ENCODE results near the gene KLF5. TPM values are rescaled to one million over a fixed set of nuclear protein-coding genes. Genes with fewer than 3 reads are reported as not detected.

The KLF5 gene
- polyA plus RNA-seq, 1 of the 3 experiments (the other 2 are of a cell fraction), result 2.7 TPM

- TF ChIP-seq ELF1 (IDR thresholded peaks at IDR 0.05), result no peak
These were observed 3.7 kb downstream of the KLF5 start (continued) for GRCh38 chr13:73062468-73062867.

- no peak overlapping the region for H3K27ac ChIP-seq (ENCODE audit: low read depth in 2 of 2, low read length in 1 of 2)
- peaks cover 3 to 7% of the 10 kb centered on the region in 2 experiments; a peak in 2 of 4 replicates for H3K4me1 ChIP-seq (ENCODE audit: control insufficient read depth in 1 of 2, insufficient read depth in 2 of 2, low read depth in 1 of 2, low read length in 1 of 2)
- no peaks in the 10 kb centered on the region for H3K27me3 ChIP-seq (ENCODE audit: insufficient read depth)
- no peak for DNase-seq
- no peak overlapping the region for H3K4me2 ChIP-seq
- H3K79me2 ChIP-seq (ENCODE audit: insufficient read depth), result no peaks in the 10 kb centered on the region
- WGBS (ENCODE audit: low lambda C conversion rate), result 80% methylated on average over 3 of the region's 3 CpGs
- no peaks in the 10 kb centered on the region for H4K20me1 ChIP-seq (ENCODE audit: insufficient read depth)
- TF ChIP-seq IRF3 (IDR thresholded peaks at IDR 0.05; ENCODE audit: low read depth, low read length) (no peak), RCOR1 (IDR thresholded peaks at IDR 0.05; ENCODE audit: low read length) (no peak), SMC3 (IDR thresholded peaks at IDR 0.05; ENCODE audit: low read depth, low read length) (no peak), SIN3A (IDR thresholded peaks at IDR 0.05; ENCODE audit: borderline replicate concordance, low read depth, low read length) (no peak), EP300 (IDR thresholded peaks at IDR 0.05; ENCODE audit: borderline replicate concordance in 1 of 2, low read depth in 1 of 2, low read length in 1 of 2) (no peak), CTCF (IDR thresholded peaks at IDR 0.05) (no peak), NRF1 (IDR thresholded peaks at IDR 0.05; ENCODE audit: low read depth, low read length) (no peak), MEF2A (IDR thresholded peaks at IDR 0.05; ENCODE audit: borderline replicate concordance, low read depth) (no peak), RXRA (IDR thresholded peaks at IDR 0.05; ENCODE audit: borderline replicate concordance, low read depth) (no peak), TEAD4 (IDR thresholded peaks at IDR 0.05; ENCODE audit: borderline replicate concordance, insufficient read depth) (no peak), PBX3 (IDR thresholded peaks at IDR 0.05) (no peak), GABPA (IDR thresholded peaks at IDR 0.05; ENCODE audit: low read depth) (no peak), TCF12 (IDR thresholded peaks at IDR 0.05) (no peak), TAF1 (IDR thresholded peaks at IDR 0.05; ENCODE audit: borderline replicate concordance, low read depth, low read length) (no peak)
- H3K9me2 ChIP-seq, result no peaks in the 10 kb centered on the region
- H3K36me3 ChIP-seq (replicated peaks in 1 of 2; ENCODE audit: control insufficient read depth in 1 of 2, insufficient read depth in 2 of 2, low read length in 1 of 2), result peaks cover 0 to 2% of the 10 kb centered on the region in 2 experiments
- H2AFZ ChIP-seq (ENCODE audit: low read depth), result no peak overlapping the region
- H3K9me3 ChIP-seq, result no peaks in the 10 kb centered on the region
- POLR2A ChIA-PET, result no interaction called here
- no peak overlapping the region for H3K9ac ChIP-seq
- H3F3A ChIP-seq (replicated peaks; ENCODE audit: insufficient read depth), result peaks cover 14% of the 10 kb centered on the region
- no peak overlapping the region for H3K4me3 ChIP-seq (ENCODE audit: low read depth in 2 of 2, low read length in 1 of 2)
- CTCF ChIA-PET, result no interaction called here
These were observed 4.4 kb downstream of the KLF5 start for GRCh38 chr13:73063166-73063565.
